KG1 (cell line): ENCODE data around the gene TSHR.
A peak's percentile ranks its signal among the peaks of the same experiment; 100 is the strongest.
"Not testable (repeated sequence)": the region's sequence is repeated elsewhere in the genome, so short reads cannot be mapped to it uniquely, and the experiment has no call there.

Experiments
- DNase-seq: peaks from one replicate; lab custom pipeline; 2025; lab: John Stamatoyannopoulos, UW

TSHR gene

DNA sequence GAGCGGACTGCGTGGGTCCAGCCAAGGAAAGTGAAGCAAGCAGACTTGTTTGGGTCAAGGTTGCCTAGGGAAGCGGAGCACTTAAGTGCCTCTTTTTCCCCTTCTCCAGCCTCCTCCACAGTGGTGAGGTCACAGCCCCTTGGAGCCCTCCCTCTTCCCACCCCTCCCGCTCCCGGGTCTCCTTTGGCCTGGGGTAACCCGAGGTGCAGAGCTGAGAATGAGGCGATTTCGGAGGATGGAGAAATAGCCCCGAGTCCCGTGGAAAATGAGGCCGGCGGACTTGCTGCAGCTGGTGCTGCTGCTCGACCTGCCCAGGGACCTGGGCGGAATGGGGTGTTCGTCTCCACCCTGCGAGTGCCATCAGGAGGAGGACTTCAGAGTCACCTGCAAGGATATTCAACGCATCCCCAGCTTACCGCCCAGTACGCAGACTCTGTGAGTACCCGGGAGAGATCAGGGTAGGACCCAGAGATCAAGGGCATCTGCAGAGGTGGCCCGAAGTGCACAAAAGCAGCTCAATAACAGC is at the start of gene TSHR:
TSHR (plus strand) TSS at position 206 of the 526 bp plus-strand sequence; CDS start at position 266, 60 bp downstream.
- no peak for DNase-seq

DNA sequence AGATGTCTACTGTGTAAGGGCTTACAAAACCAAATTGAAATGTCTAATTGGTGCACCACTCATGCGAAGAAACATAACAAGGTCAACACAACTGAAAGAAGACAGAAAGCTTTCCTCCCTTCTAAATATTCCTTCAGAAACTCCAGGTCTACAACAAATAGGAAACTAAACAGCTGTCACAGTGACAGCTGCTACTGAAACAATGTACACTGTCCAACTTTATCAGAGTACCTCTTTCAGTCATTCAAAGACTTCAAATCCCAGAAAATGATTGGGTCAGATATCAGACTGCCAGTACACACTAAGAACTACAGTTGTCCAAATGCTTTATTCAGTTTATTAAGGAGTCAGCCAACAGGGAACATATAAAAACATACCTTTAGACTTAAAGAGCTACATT is 49.1 kb upstream of the TSHR start:
- no peak for DNase-seq

DNA sequence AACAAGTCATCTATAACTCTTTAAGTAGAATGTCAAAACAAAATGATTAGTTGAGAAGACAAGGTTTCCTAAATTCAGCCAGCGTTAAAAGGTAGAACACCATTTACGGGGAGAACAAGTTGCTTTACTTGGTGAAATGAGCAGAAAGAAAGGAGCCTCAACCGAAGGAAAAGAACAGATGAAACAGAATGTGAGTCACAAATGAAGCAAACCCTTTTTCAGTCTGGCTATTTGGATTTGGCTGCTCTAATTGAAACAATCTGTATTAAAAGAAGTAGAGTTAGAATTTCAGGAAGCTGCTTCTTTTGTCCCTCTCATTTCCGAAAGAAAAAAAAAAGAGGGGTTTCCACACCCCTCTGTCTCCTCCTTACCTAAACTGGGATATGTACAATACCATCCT is 48.5 kb upstream of the TSHR start:
- DNase-seq = no peak

DNA sequence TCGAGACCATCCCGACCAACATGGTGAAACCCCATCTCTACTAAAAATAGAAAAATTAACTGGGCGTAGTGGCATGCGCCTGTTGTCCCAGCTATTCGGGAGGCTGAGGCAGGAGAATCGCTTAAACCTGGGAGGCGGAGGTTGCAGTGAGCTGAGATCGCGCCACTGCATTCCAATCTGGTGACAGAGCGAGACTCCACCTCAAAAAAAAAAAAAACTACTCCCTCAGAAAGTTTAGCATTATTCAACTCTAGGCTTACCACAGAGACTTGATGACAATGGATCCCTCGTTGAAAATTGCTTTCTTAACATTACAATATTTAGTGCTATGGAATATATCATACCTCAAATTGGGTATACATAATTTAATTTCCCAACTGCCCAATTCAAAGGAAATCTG is 43.4 kb upstream of the TSHR start:
- DNase-seq = not testable (repeated sequence)

DNA sequence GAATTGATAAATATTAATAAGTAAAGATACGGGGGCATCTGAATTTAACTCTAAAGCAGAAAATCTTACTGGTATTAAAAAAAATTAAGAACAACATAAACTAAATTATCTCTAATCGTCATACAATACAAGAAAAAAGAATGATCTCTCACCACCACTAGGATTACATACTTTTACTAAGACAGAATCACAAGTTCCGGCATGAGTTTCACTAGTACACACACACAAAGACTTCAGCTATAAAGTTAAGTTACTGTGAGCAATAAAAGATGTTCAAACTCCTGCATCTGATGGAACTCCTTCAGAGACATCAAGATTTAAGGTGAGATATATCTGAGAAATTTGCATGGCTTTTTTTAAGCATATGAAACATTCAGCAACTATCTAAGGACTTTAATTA is 35.8 kb upstream of the TSHR start:
- no peak for DNase-seq

DNA sequence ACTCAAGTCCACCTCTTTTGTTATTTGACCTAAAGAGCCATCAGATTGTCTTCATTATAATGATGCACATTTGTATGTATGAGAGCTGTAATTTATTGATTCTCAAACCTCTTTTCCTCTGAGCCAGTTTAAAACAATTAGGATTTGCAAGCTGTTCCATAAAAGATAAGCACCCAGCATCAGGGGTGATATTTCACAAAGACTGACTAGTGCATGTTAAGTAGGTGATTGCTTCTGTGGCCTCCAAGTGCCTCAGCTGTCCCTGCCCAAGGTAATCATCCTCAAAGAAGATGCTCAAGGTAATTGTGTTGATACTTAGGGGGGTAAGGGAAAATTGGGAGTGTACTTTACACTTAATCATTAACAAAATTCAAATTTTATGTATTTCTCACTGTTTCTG is 32.1 kb upstream of the TSHR start:
- DNase-seq = no peak

DNA sequence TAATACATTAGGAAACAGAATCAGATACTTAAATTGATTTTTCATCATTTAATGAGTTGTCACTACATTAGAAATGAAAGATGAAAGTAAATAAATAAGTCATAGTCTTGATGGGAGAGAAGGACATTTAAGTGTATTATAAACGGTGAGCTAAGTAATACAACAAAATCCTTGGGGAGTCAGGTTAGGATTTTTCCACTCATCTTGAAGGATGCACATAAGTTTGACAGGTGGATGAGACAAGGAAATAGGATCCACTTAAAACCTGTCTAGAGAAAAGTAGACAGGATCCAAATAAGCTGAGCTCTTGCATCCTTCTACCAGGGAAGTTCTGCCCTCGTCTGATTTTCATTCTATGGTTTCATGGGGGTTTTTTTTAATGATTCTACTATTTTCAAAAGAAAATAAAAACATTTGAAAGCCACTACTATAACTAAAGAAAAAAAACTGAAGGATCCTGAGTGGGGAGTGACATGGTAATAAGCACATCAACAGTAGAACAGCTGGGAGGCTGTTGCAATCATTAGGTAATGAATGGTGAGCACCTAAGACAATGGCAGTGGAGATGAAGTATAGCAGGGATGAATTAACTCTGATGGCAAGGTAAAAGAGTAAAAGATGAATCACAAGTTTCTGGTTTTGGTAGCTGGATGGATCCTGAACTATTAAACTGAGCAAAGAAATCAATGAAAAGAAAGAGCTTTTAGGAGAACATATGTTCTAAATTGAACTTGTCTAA is 30.9 kb upstream of the TSHR start:
- no peak for DNase-seq

DNA sequence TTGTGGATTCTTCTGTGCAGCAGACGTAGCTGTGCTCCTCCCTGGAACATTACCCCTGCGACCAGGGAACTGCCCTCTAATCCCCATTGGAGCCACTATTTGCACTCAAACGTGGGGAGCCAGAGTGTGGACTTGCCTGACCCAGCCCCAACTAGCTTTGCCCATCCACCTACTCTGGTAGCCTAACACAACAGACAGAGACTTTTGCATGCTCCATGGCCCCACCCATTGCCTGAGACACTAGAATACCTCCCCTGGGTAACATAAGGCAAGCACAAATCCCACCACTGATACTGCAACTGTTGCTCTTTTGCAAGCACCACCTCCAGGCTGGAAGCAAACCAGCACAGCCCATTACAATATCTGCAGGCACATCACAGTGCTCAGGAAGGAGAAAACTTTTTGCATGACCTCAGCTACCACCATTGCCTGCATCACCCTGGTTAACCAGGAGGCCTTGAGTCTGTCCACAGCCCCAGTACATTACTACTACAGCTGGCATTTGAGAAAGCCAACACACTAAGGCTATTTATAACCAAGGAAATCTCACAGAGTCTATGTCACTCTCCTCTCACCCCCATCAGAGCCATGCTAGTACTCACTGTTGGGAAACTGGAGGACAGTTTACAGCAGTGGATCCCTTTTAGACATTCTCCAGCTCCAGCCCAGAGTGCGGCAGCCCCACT is 28.9 kb upstream of the TSHR start:
- DNase-seq = no peak

DNA sequence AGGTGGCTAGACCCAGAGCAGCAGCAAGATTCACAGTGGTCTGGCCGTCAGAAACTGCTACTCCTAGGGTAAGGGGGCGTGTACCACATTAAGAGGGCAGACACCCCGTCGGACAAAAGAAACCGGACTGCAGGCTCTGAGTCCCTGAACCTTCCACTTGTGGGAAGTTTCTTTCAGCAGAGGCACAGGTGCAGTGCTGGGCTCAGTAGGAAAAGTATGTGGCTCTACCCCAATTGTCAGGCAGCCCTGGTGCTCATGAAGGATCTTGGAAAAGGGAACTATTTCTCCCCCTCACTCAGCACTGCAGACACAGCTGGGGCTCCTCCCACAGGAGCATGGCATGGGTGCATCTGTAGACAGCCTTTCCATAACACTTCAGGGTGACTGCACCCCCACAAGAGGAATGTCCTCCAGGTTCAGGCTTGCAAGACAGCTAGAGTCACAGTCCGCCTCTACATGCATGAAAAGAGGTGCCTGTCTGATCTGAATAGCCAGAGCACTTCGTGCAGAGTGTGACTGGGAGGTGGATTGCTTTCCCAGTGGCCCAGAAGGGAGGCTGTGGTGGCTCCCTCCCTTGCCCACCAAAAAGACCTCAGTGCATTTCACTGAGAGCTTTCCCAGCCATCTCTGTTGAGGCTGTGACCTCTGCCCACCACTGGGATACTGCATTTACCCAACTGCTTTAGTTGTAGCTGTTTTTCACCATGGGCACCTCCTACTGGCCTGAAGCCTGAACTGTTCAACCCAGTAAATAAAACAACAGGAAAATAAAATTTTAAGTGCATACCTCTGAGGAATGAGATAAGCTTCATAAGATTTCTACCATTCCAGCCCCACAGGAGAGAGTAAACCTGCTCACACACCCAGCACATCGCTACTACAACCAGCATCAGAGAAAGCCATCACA is 28.1 kb upstream of the TSHR start:
- no peak for DNase-seq

DNA sequence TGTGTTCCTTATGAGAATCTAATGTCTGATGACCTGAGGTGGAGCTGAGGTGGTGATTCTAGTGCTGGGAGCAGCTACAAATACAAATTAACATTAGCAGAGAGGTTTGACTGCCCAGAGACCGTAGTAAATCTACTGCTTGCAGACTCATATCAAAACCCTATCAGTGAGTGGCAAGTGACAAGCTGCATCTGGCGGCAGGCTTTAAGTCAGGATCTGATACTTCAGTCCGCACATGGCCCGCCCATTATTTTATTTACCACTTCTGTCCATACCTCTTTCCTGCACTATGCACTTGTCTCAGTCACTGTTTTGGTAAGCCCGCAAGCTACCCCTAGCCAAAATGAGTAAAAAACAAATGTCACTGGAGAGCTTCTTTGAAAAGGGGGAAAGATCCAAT is 25.3 kb upstream of the TSHR start:
- DNase-seq = no peak

DNA sequence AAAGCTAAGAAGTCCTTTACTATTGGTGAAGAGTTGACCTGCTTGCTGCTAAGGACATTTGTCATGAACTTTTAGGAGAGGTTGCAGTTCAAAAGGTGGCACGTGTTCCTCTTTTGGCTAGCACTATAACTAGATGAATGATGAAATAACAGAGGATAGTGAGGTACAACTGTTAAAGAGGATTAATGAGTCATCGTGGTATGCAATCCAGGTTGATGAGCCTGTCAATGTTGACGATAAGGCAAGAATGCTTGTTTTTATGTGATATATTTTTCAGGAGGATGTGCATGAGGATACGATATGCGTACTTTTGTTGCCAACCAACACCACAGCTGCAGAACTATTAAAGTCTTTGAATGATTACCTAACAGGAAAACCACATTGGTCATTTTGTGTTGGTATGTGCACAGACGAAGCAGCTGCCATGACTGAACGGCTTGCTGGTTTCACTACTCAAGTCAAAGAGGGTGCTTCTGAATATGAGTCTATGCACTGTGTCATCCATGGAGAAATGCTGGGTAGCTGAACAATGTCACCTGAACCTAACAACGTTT is 24.5 kb upstream of the TSHR start:
- peak; percentile 54 for DNase-seq

DNA sequence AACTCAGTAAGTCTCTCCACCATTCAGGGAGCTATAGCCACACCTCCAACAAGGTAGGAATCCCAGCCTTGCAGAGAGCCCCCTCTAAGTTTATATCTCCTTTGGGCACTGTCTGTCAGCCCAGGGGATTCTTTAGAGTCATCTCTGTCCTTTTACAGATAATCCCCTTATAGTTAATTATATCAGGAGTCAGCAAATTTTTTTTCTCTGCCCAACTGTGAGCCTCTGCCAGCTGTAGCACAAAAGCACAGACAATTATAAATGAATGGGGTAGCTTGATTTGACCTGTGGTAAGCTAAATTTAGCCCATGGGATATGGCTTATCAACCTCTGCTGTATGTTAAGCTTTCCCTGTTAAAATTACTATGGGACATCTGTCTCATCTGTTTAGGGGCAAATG is 22.1 kb upstream of the TSHR start:
- no peak for DNase-seq

DNA sequence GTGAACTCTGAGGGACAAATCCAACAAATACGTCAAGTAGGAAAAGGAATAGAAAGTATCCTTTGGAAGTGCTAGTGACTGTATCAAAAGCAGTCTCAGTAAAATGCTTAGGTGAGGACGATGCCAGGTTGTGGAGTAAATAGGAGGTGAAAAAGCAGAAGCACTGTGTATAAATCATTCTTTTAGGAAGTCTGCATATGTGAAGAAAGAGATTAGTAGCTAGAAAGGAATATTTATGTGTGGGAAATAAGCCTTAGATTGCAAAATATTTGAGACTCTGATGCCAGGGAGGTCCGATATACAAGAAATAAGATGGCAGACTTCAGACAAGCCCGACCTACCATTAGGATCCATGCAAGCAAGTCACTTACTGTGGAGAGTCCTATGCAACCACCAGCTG is 21.7 kb upstream of the TSHR start:
- no peak for DNase-seq

DNA sequence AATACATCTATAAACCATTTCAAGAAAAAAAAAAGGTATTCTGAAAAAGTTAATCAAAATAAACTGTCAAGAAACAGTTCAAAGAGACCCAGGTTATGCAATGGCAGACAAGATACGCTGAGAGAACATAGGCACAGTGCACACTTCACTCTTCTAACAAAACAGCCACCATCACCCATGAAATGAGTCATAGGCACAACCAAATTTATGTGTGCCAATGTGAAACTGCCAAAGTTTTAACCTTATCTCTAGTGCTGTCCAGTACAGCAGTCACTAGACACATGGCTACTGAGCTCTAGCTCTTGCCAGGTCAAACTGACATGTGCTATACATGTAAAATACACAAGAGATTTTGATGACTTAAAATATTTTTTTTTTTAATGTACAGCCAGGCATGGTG is 15.3 kb upstream of the TSHR start:
- DNase-seq = no peak

DNA sequence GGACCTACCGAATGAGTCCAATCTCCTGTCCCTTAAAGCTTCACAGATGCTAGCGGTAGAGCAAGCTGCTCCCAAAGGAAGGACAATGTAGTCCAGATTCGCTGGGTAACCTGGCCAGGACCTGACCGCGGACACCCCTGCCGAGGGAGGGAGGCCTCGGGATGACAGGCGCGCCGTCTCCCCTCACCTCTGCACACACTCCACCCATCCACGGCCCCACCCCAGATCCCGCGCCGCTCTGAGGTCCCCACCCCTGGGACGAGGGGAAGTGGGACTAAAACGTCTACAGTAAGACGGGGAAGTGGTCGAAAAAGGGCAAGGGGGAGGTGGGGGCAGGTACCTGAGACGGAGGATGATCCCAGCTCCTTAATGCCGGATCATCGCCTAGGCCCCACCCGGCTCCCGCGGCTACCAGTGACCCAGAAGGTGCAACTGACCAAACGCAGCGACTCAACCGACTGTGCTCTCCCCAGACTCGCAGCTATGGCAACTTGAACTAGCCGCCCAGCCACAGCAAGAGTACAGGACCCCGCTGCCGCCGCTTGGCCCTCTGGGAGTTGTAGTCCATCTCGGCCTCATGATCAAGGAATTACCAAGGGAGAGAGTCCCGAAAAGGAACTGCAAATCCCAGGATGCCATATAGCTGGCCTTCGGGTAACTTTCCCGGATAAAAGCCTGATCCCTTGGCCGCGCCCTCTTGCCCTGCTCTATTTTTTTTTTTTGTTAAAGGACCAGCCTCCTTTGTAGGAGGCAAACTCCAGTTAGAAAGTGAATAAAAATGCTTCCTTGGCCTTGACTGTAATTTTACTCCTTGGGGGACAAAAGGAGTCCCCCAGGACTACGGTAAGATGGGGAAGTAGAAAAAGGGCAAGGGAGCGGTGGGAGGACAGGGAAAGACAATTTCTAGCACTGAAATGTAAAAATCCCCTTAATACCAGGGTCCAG is 13.9 kb upstream of the TSHR start, which contains the start of gene CEP128:
CEP128 (minus strand) TSS at position 498 of the 945 bp plus-strand sequence.
- DNase-seq = peak; percentile 85

DNA sequence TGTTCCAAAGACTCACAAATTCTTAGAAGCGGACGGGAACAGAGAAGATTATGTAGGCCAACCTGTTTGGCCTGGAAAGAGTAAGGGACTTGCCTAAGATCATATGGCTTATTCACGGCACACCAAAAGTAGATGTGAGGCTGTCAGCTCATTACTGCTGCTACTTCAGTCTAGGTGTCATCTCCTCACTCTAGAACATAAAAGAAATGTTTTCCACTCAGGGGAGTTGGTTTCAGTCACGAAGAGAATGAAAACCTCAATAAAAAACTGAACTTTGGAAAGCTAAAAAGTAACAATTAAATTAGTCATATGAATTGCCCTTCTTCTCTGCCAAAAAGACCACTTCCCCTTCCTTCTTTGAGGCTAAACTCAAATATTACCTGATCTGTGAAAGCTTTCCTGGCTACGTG is 13.2 kb upstream of the TSHR start:
- DNase-seq = no peak

DNA sequence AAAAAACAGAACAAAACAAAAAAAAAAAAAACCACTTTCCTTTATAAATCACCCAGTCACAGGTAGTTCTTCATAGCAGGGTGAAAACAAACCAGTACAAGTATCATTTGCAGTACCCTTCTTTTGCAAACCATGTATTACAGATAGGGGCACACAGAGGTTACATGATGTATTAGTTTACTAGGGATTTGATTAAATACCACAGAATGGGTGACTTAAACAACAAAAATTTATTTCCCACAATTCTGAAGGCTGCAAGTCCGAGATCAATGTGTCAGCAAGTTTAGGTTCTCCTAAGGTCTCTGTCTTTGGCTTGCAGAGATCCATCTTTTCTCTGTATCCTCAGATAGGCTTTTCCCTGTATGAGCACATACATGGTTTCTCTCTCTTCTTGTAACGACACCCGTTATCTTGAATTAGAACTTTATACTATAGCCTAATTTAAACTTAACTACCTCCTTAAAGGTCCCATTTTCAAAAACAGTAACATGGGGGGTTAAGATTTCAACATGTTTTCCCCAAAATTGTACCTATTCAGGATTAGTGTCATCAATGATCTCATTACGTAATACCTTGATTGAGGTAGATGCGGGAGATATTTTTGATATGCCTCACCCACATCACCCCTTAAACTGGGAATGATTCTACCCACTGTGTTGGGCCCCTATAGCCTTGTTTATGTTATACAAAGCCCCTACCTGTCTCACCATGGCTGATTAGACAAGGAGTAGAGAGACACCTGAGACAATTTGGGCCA is 10.4 kb upstream of the TSHR start:
- no peak for DNase-seq

DNA sequence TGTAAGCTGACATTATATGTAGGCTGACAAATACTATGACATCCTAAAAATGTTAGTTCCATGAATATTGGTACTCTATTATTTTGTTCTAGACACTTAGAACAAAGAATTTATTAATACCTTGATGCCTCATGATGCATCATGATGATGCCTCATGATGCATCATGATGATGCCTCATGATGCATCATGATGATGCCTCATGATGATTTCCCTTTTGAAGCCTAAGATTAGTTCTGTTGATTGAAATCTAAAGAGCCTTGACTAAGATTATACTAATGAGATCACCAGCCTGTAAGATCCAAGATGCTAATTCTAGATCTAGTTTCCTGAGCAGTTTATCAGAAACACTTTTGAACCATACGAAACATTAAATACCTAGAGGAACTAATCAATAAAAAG is 9.2 kb upstream of the TSHR start:
- no peak for DNase-seq

DNA sequence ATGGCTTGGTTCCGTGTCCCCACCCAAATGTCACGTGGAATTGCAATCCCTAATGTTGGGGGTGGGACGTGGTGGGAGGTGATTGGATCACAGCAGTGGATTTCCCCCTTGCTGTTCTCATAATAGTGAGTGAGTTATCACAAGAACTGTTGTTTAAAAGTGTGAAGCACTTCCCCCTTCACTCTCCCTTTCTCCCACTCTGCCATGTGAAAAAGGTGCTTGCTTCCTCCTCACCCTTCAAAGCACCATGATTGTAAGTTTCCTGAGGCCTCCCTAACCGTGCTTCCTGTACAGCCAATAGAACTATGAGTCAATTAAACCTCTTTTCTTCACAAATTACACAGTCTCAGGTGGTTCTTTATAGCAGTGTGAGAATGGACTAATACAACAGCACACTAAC is 8.6 kb upstream of the TSHR start:
- DNase-seq = no peak

DNA sequence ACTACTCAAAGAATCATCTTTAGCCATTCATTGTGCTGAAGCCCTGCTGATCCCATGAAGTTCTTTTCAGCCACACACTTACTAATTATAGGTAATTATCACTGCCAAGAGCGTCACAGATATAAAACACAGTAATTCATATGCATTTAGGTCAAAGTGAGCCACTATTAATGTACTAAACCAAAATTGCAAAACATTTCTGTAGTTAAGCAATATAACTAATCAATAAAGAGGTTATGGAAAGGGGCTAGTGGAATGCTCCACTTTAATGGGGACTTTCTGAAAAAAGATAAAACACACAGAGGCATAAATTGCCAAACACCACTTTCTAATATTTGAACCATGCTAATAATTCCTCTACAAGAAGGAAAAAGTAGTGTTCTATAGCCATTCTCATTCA is 7.1 kb upstream of the TSHR start:
- no peak for DNase-seq
